Esophagus squamous epithelium (tissue), 5 donors: ENCODE measurements around the gene ANTXR1. TPM values are rescaled to one million over a fixed set of nuclear protein-coding genes. Genes with fewer than 3 reads are reported as not detected.

Experiments used
- DNase-seq: peaks from one replicate; lab custom pipeline; 2025; lab: John Stamatoyannopoulos, UW
- H3K27ac ChIP-seq, 4 donors: fragments of 200-600 bp; sonication (generic); one replicate each; pipeline ENCODE4 v1.5.1; 2016 to 2019; ENCODE audit warnings: mild to moderate bottlenecking in 1 of 4
- H3K27me3 ChIP-seq, 4 donors: fragments of 200-600 bp; sonication (generic); 1 replicate in 3 of 4; 2 replicates in 1 of 4; pipeline versions ENCODE4 v1.5.1 to v1.6.0; 2017 to 2021; ENCODE audit warnings: antibody characterized with exemption in 1 of 4
- H3K36me3 ChIP-seq, 3 donors: fragments of 200-600 bp; sonication (generic); one replicate each; pipeline ENCODE4 v1.5.1; 2016 to 2019
- H3K4me1 ChIP-seq, 3 donors: fragments of 200-600 bp; sonication (generic); one replicate each; pipeline ENCODE4 v1.5.1; 2017 to 2019
- H3K4me3 ChIP-seq, 4 donors: fragments of 200-600 bp; sonication (generic); 1 replicate in 3 of 4; 2 replicates in 1 of 4; pipeline ENCODE4 v1.5.1; 2016 to 2019; ENCODE audit warnings: mild to moderate bottlenecking in 2 of 4, moderate library complexity in 1 of 4
- H3K9me3 ChIP-seq, 3 donors: fragments of 200-600 bp; sonication (generic); one replicate each; pipeline ENCODE4 v1.5.1; 2016 to 2019
- POLR2A ChIP-seq, 4 donors: fragments of 450-650 bp; IDR thresholded peaks; one replicate each; pipeline ENCODE4 v1.6.1; 2017; ENCODE audit warnings: antibody characterized with exemption in 4 of 4, mild to moderate bottlenecking in 4 of 4, moderate library complexity in 3 of 4
- WGBS, 2 donors: methylation state at CpG; one replicate each; pipeline ENCODE4 v1.1.5; 2018; 5-methylcytosine and 5-hydroxymethylcytosine counted together
- intact Hi-C: fragments of 100-400 bp; cut with DNase I; formaldehyde crosslinking; loops from one replicate; pipeline ENCODE4 v1.15.0; 2022
- total RNA-seq, 4 donors: library from RNA; depleted of rRNA; stranded (reverse); fragments of >200 nt; gene quantifications; one replicate each; pipeline ENCODE4 v1.1.0, GENCODE V29; 2016
- TF ChIP-seq, protein P1 (sequence below), 6 experiments: fragments of 450-650 bp in 4 of 6; fragments of 200-600 bp in 2 of 6; sonication (generic) in 2 of 6; IDR thresholded peaks; one replicate each; pipeline ENCODE4 v1.5.1; 2016 to 2019; ENCODE audit warnings: antibody characterized with exemption in 6 of 6, mild to moderate bottlenecking in 4 of 6, moderate library complexity in 4 of 6
- donor health status: DM: yes; HTN: yes; CAD: no.

ANTXR1 gene
- total RNA-seq, 4 donors from 2014 or later, result 7.8 to 50.9 (median 17.3) TPM

DNA sequence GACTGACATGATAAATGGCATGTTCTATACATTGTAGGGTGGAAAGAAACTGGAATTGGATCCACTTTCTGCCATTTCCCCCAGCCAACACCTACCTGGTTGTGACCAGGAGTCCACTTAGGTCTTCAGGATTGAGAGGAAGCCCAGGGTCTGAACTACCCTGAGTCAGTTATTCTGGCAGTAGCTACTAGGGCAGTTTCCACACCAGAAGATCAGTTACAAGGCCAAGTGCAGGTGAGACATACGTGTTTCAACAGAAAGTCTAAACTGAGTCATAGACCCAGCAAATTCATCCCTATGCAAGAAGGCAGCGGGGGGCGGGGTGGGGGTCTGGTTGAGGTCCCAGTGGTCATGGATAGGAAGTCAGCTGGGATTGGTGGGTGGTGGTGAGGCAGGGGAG lies 21.9 kb downstream of the ANTXR1 start:
- no peak for DNase-seq
- Histone ChIP-seq H3K4me1 (peaks cover 0 to 38% (median 0%) of the 10 kb centered on the region in 3 donors), H3K4me3 (no peak overlapping the region), H3K9me3 (no peaks in the 10 kb centered on the region), H3K36me3 (no peaks in the 10 kb centered on the region), H3K27me3 (no peaks in the 10 kb centered on the region), H3K27ac (no peak overlapping the region)
- intact Hi-C loops, result no loop called here
- WGBS, 2 donors, result 74 to 82% methylated on average over 3 of the region's 3 CpGs
- no peak for TF ChIP-seq POLR2A (IDR thresholded peaks at IDR 0.05)
- TF ChIP-seq, protein P1, sequence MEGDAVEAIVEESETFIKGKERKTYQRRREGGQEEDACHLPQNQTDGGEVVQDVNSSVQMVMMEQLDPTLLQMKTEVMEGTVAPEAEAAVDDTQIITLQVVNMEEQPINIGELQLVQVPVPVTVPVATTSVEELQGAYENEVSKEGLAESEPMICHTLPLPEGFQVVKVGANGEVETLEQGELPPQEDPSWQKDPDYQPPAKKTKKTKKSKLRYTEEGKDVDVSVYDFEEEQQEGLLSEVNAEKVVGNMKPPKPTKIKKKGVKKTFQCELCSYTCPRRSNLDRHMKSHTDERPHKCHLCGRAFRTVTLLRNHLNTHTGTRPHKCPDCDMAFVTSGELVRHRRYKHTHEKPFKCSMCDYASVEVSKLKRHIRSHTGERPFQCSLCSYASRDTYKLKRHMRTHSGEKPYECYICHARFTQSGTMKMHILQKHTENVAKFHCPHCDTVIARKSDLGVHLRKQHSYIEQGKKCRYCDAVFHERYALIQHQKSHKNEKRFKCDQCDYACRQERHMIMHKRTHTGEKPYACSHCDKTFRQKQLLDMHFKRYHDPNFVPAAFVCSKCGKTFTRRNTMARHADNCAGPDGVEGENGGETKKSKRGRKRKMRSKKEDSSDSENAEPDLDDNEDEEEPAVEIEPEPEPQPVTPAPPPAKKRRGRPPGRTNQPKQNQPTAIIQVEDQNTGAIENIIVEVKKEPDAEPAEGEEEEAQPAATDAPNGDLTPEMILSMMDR (IDR thresholded peaks at IDR 0.05), result no peak

DNA sequence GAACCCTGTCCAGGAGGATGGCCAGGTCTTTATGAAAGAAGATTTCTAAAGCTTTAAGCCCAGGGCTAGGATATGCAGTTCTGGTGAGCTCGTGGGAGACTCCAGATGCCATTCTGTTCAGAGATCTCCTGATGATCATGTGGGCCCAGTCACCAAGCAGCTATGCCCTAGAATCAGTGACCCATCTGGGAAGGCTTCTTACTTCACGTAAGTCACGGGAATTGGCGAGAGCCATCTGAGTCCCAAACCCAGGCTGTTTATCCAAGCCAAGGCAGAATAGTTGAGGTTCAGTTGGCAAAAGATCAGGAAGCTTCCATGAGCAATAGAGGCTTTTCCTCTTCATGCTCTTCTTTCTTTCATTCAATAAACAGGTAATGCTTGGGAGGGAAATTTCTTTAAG lies 23.9 kb downstream of the ANTXR1 start:
- 77 to 95% methylated on average over 3 to 4 of the region's 4 CpGs for WGBS, 2 donors
- no peak for DNase-seq

DNA sequence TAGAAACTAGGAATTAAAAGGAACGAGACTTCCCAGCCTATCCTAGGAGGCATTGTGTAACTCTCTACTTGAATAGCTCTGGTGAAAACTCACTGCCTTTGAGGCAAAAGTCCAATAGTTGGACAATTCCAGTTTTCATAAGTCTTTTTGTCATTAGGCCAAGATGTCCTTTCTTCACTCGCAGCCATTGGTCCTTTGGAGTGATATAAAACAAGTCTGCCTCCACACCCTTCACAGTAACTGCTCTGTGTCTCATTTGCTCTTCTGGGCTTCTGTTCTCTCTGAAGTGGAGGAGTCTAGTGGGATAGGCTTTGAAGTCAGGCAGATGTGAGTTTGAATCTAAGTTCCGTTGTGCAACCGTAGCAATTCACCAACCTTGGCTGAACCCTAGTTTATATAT lies 28.2 kb downstream of the ANTXR1 start:
- no peaks in the 10 kb centered on the region for H3K27me3 ChIP-seq
- intact Hi-C loops, result no loop called here
- TF ChIP-seq, protein P1 (IDR thresholded peaks at IDR 0.05), result no peak
- TF ChIP-seq POLR2A (IDR thresholded peaks at IDR 0.05), result no peak
- DNase-seq, result no peak
- peaks cover 0 to 18% (median 4%) of the 10 kb centered on the region in 3 donors for H3K4me1 ChIP-seq
- no peaks in the 10 kb centered on the region for H3K9me3 ChIP-seq
- 72 to 94% methylated on average over 4 of the region's 4 CpGs for WGBS, 2 donors
- peaks cover 0 to 24% (median 0%) of the 10 kb centered on the region in 3 donors for H3K36me3 ChIP-seq
- H3K27ac ChIP-seq, result peak overlapping the region in 1 of 4 donors; percentile 20
- no peak overlapping the region for H3K4me3 ChIP-seq

More for the DNA sequence above, 23.9 kb downstream of the ANTXR1 start:
- Histone ChIP-seq H3K27me3 (no peaks in the 10 kb centered on the region), H3K9me3 (no peaks in the 10 kb centered on the region), H3K4me3 (no peak overlapping the region), H3K27ac (no peak overlapping the region), H3K4me1 (peaks cover 0 to 32% (median 0%) of the 10 kb centered on the region in 3 donors), H3K36me3 (peaks cover 0 to 9% (median 0%) of the 10 kb centered on the region in 3 donors)
- TF ChIP-seq POLR2A (IDR thresholded peaks at IDR 0.05), result no peak
- TF ChIP-seq, protein P1 (IDR thresholded peaks at IDR 0.05), result no peak
- intact Hi-C loops, result no loop called here

DNA sequence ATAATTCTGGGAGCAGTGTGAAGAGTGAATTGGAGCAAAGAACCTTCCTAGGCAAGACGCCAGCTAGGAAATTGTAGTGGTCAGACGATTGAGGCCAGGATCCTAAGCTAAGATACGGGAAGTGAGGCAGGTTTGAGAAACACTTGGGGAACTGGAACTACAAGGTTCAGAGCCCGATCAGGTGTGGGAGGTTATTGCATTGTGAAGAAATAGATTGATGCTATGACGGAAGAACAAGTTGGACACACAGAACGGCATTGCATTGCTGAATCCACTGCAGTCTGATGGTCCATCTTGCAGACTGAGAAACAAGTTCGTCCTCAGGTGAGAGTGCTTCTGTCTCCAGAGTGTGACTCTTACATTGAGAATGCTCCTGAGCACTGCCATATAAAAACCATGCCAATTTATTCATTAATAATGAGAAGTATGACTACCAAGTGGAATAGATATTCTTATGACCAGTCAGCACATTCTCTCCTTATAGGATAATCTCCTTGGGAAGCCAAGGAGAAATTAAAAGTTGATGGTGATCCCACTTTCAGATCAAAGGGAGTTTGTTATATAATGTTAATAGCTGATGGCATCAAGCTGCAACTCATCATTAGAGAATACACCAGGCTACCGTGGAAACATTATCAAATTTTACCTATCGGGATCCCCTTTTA lies 30.9 kb downstream of the ANTXR1 start:
- Histone ChIP-seq H3K9me3 (no peaks in the 10 kb centered on the region), H3K36me3 (peaks cover 0 to 24% (median 0%) of the 10 kb centered on the region in 3 donors), H3K4me1 (peaks cover 0 to 13% (median 8%) of the 10 kb centered on the region in 3 donors), H3K27me3 (no peaks in the 10 kb centered on the region), H3K27ac (no peak overlapping the region), H3K4me3 (no peak overlapping the region)
- intact Hi-C loops, result no loop called here
- no peak for DNase-seq
- TF ChIP-seq, protein P1 (IDR thresholded peaks at IDR 0.05), result no peak
- TF ChIP-seq POLR2A (IDR thresholded peaks at IDR 0.05), result no peak
- 67 to 77% methylated on average over 9 of the region's 9 CpGs for WGBS, 2 donors

DNA sequence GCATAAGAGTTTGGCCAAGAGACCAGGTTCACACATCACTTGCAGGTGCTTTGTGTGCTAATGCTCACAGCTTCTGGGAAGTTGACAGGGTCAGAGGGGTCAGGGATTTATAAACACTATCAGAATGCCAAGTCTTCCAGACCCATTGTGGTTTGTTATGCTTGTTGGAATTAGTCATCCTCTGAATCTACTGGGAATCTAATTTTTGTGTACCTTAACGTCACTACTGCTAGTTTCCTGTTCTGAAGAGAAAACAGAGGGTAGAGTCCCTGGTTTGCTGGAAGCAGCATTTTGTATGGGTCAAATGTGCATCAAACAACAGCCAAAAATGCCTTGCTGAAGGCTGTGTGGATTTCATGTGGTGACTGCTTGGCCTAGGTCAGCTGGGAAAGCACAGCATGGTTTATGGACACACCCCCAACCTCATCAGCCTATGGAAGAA lies 33.3 kb downstream of the ANTXR1 start:
- WGBS, 2 donors, result 17 to 33% methylated on average over 1 of the region's 1 CpG
- Histone ChIP-seq H3K36me3 (peaks cover 0 to 15% (median 0%) of the 10 kb centered on the region in 3 donors), H3K9me3 (no peaks in the 10 kb centered on the region), H3K27ac (peak overlapping the region in 1 of 4 donors; percentile 65), H3K4me1 (peaks cover 0 to 27% (median 8%) of the 10 kb centered on the region in 3 donors), H3K4me3 (no peak overlapping the region), H3K27me3 (no peaks in the 10 kb centered on the region)
- intact Hi-C loops, result no loop called here
- DNase-seq, result no peak
- TF ChIP-seq, protein P1 (IDR thresholded peaks at IDR 0.05), result no peak
- TF ChIP-seq POLR2A (IDR thresholded peaks at IDR 0.05), result no peak
